ENCODE results near the gene LCLAT1.

Gene LCLAT1

DNA sequence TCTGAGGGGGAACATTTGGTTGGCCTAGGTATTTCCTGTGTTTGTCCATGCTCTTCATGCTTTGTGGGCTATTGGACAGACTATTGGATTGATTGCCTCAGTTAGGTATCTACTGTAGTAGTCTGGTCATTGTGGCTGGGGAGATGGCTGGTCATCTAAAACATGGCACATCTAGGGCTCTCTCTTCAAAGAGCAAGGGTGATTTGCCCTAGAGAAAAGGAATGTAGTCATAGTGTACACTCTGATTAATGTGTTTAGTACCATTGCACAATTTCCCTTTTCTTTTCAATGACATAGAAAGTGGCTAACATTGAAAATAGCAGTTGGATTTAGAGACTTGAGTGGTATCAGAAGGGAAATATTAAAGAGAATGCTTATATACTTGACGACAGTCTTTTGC lies 114.3 kb downstream of the LCLAT1 start:
- no peaks in the 10 kb centered on the region for H3K4me1 ChIP-seq (ENCODE audit: insufficient read depth, low read length, severe bottlenecking)
- no peaks in the 10 kb centered on the region for H3K9me3 ChIP-seq (ENCODE audit: low read length)
- no peak overlapping the region for H2AFZ ChIP-seq (ENCODE audit: low read length)
- no peaks in the 10 kb centered on the region for H3K9me2 ChIP-seq (ENCODE audit: low read depth, low read length)
- no peak overlapping the region for H3K27ac ChIP-seq (ENCODE audit: low read depth, low read length, poor library complexity, severe bottlenecking)
- H3K27me3 ChIP-seq (ENCODE audit: insufficient read depth, low read length): no peaks in the 10 kb centered on the region
- TF ChIP-seq, protein P1, sequence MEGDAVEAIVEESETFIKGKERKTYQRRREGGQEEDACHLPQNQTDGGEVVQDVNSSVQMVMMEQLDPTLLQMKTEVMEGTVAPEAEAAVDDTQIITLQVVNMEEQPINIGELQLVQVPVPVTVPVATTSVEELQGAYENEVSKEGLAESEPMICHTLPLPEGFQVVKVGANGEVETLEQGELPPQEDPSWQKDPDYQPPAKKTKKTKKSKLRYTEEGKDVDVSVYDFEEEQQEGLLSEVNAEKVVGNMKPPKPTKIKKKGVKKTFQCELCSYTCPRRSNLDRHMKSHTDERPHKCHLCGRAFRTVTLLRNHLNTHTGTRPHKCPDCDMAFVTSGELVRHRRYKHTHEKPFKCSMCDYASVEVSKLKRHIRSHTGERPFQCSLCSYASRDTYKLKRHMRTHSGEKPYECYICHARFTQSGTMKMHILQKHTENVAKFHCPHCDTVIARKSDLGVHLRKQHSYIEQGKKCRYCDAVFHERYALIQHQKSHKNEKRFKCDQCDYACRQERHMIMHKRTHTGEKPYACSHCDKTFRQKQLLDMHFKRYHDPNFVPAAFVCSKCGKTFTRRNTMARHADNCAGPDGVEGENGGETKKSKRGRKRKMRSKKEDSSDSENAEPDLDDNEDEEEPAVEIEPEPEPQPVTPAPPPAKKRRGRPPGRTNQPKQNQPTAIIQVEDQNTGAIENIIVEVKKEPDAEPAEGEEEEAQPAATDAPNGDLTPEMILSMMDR (IDR thresholded peaks at IDR 0.05; ENCODE audit: low read length): no peak
- TF ChIP-seq EZH2 (IDR thresholded peaks at IDR 0.05; ENCODE audit: borderline replicate concordance, low read length): no peak
- H3K4me2 ChIP-seq (ENCODE audit: low read length): no peak overlapping the region
- no peaks in the 10 kb centered on the region for H4K20me1 ChIP-seq (ENCODE audit: insufficient read depth, low read length)
- no peak overlapping the region for H3K4me3 ChIP-seq (ENCODE audit: low read depth, low read length, poor library complexity, severe bottlenecking)
- peaks cover 5% of the 10 kb centered on the region; the same call in 1 of the 2 replicates for H3K36me3 ChIP-seq (ENCODE audit: insufficient read depth, low read length)
- no peak overlapping the region for H3K9ac ChIP-seq (ENCODE audit: low read length)
- H3F3A ChIP-seq (ENCODE audit: insufficient read depth, low read length): no peaks in the 10 kb centered on the region
- no peaks in the 10 kb centered on the region for H3K79me2 ChIP-seq (ENCODE audit: insufficient read depth, low read length)

GRCh38 chr2:30565851-30566358 lies 118.9 kb downstream of the LCLAT1 start:
- peaks cover 9% of the 10 kb centered on the region; the same call in 1 of the 2 replicates for H3K36me3 ChIP-seq (ENCODE audit: insufficient read depth, low read length)
- H3K79me2 ChIP-seq (ENCODE audit: insufficient read depth, low read length): no peaks in the 10 kb centered on the region
- H3K4me2 ChIP-seq (ENCODE audit: low read length): no peak overlapping the region
- H3K27ac ChIP-seq (ENCODE audit: low read depth, low read length, poor library complexity, severe bottlenecking): no peak overlapping the region
- H3K4me3 ChIP-seq (ENCODE audit: low read depth, low read length, poor library complexity, severe bottlenecking): no peak overlapping the region
- no peak overlapping the region for H2AFZ ChIP-seq (ENCODE audit: low read length)
- no peak overlapping the region for H3K9ac ChIP-seq (ENCODE audit: low read length)
- H4K20me1 ChIP-seq (ENCODE audit: insufficient read depth, low read length): no peaks in the 10 kb centered on the region
- H3K4me1 ChIP-seq (ENCODE audit: insufficient read depth, low read length, severe bottlenecking): no peaks in the 10 kb centered on the region
- no peaks in the 10 kb centered on the region for H3F3A ChIP-seq (ENCODE audit: insufficient read depth, low read length)
- no peaks in the 10 kb centered on the region for H3K9me3 ChIP-seq (ENCODE audit: low read length)
- TF ChIP-seq, protein P1 (IDR thresholded peaks at IDR 0.05; ENCODE audit: low read length): no peak
- no peak for TF ChIP-seq EZH2 (IDR thresholded peaks at IDR 0.05; ENCODE audit: borderline replicate concordance, low read length)
- H3K27me3 ChIP-seq (ENCODE audit: insufficient read depth, low read length): no peaks in the 10 kb centered on the region
- H3K9me2 ChIP-seq (ENCODE audit: low read depth, low read length): no peaks in the 10 kb centered on the region

DNA sequence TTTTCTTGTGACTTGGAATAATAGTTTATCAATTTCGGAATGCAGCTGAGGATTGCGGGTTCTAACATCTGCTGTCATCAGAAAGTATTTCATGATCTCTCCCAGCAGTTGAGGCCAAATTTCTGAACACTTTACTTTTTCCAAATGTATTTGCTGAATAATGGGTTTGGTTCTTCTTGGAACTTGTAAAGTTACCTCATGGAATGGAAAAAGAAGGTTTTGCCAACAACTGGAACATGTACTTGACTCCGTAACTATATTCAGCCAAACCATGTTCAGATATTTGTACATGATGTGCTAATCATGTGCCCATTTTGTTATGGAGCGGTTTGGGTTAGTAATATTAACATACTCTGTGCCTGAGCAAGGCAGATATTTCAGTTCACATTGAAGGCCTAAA lies 119.6 kb downstream of the LCLAT1 start:
- Histone ChIP-seq H2AFZ (ENCODE audit: low read length) (no peak overlapping the region), H3K9me3 (ENCODE audit: low read length) (no peaks in the 10 kb centered on the region), H3K27me3 (ENCODE audit: insufficient read depth, low read length) (no peaks in the 10 kb centered on the region), H4K20me1 (ENCODE audit: insufficient read depth, low read length) (no peaks in the 10 kb centered on the region), H3K4me3 (ENCODE audit: low read depth, low read length, poor library complexity, severe bottlenecking) (no peak overlapping the region), H3K27ac (ENCODE audit: low read depth, low read length, poor library complexity, severe bottlenecking) (no peak overlapping the region), H3K9ac (ENCODE audit: low read length) (no peak overlapping the region), H3K9me2 (ENCODE audit: low read depth, low read length) (no peaks in the 10 kb centered on the region), H3F3A (ENCODE audit: insufficient read depth, low read length) (no peaks in the 10 kb centered on the region), H3K79me2 (ENCODE audit: insufficient read depth, low read length) (no peaks in the 10 kb centered on the region), H3K4me1 (ENCODE audit: insufficient read depth, low read length, severe bottlenecking) (no peaks in the 10 kb centered on the region), H3K4me2 (ENCODE audit: low read length) (no peak overlapping the region), H3K36me3 (ENCODE audit: insufficient read depth, low read length) (peaks cover 9% of the 10 kb centered on the region; the same call in 1 of the 2 replicates)
- TF ChIP-seq EZH2 (IDR thresholded peaks at IDR 0.05; ENCODE audit: borderline replicate concordance, low read length): no peak
- TF ChIP-seq, protein P1 (IDR thresholded peaks at IDR 0.05; ENCODE audit: low read length): no peak

Data from OCI-LY1 (cell line).